ENCODE measurements around the gene HABP4. TPM values are rescaled to one million over a fixed set of nuclear protein-coding genes. Genes with fewer than 3 reads are reported as not detected.
"Not testable (repeated sequence)": the region's sequence is repeated elsewhere in the genome, so short reads cannot be mapped to it uniquely, and the experiment has no call there.

Gene HABP4
- polyA plus RNA-seq, 2 of the 4 experiments (the other 2 are of a cell fraction) = 12.4 to 12.8 TPM

DNA sequence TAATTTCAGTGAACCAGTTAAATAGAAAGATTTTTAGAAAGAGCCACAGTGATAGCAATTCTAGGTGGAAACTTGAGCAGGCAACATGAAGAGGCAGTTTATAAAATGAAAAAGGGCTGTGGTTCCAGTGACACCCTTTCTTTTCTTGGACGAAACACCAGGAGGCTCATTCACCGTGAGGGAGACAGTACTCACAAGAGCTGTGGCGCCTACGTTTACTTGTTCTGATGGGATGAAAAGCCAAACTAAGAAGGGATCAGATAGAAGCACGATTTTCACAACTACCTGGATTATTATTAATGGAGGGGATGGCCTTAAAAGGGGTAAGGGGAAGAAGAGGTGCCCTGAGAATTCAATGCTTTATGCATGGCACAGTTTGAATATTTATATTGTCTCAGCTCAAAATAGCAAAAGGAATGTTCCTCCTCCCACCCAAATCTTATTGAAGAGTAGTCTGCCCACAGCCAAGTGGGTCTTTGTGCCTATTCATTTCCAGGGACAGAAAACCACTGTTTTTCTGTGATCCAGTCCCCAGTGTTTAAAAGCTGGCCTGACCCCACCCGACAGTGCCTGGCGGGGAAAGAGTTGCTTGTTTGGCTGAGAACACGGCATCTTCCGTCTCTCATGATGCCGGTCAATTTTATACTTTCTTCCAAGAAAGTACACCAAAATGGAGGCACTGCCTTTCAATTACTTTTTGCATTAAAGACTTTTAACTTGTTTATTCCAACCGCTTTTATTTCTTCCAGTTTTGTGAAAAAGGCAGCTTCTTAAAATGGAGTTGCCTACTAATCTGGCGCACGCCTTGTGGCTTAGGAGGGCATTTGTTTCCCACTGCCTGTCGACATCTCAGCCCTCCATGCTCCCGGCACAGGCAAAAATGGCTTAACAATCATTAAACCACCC is 51.9 kb downstream of the HABP4 start:
- FAIRE-seq = no peak
- CTCF ChIA-PET = no interaction called here
- ATAC-seq = no peak
- TF ChIP-seq MAZ (IDR thresholded peaks at IDR 0.05; ENCODE audit: borderline replicate concordance, low read depth, low read length) (no peak), FOSL2 (IDR thresholded peaks at IDR 0.05) (no peak), FOSL2 (CRISPR knock-in tag; IDR thresholded peaks at IDR 0.05) (no peak), JUN (IDR thresholded peaks at IDR 0.05) (no peak), HOXA7 (CRISPR knock-in tag; IDR thresholded peaks at IDR 0.05) (no peak), ZNF302 (CRISPR knock-in tag; IDR thresholded peaks at IDR 0.05) (no peak), E2F6 (IDR thresholded peaks at IDR 0.05; ENCODE audit: borderline replicate concordance, low read depth) (no peak), CHD4 (IDR thresholded peaks at IDR 0.05; ENCODE audit: borderline replicate concordance) (no peak), TP53 (CRISPR knock-in tag; IDR thresholded peaks at IDR 0.05) (no peak), CEBPB (IDR thresholded peaks at IDR 0.05) (no peak), FOXS1 (CRISPR knock-in tag; IDR thresholded peaks at IDR 0.05) (no peak), SMC3 (IDR thresholded peaks at IDR 0.05) (no peak), EP300 (IDR thresholded peaks at IDR 0.05) (no peak), RNF2 (IDR thresholded peaks at IDR 0.05; ENCODE audit: borderline replicate concordance, low read depth) (no peak), TFCP2L1 (CRISPR knock-in tag; IDR thresholded peaks at IDR 0.05) (no peak)
- H3K4me1 ChIP-seq = no peaks in the 10 kb centered on the region
- no peaks in the 10 kb centered on the region for H3K9me3 ChIP-seq
- POLR2A ChIA-PET = no interaction called here
- DNase-seq (ENCODE audit: low read depth in 1 of 2, low spot score in 1 of 2) = no peak
- no peak overlapping the region for H3K4me2 ChIP-seq
- no peak overlapping the region for H3K27ac ChIP-seq
- 90% methylated on average over 15 of the region's 15 CpGs for WGBS (ENCODE audit: missing lambda C conversion rate)
- no peak overlapping the region for H3K4me3 ChIP-seq

GRCh38 chr9:96502539-96503373 is 52.8 kb downstream of the HABP4 start:
- ATAC-seq (no peak), FAIRE-seq (no peak), DNase-seq (ENCODE audit: low read depth in 1 of 2, low spot score in 1 of 2) (no peak)
- Histone ChIP-seq H3K4me1 (no peaks in the 10 kb centered on the region), H3K27ac (no peak overlapping the region), H3K9me3 (no peaks in the 10 kb centered on the region), H3K4me3 (no peak overlapping the region), H3K4me2 (no peak overlapping the region)
- POLR2A ChIA-PET = no interaction called here
- CTCF ChIA-PET = no interaction called here
- WGBS (ENCODE audit: missing lambda C conversion rate) = 93% methylated on average over 6 of the region's 6 CpGs
- TF ChIP-seq HOXB5 (CRISPR knock-in tag; IDR thresholded peaks at IDR 0.05) = no peak
- TF ChIP-seq NR3C1 (IDR thresholded peaks at IDR 0.05) = no peak
- no peak for TF ChIP-seq HOXA7 (CRISPR knock-in tag; IDR thresholded peaks at IDR 0.05)
- TF ChIP-seq RARB (CRISPR knock-in tag; IDR thresholded peaks at IDR 0.05) = no peak
- no peak for TF ChIP-seq HOXB13 (CRISPR knock-in tag; IDR thresholded peaks at IDR 0.05; ENCODE audit: low read depth)
- TF ChIP-seq NFE2L2 (conservative IDR thresholded peaks at IDR 0.05; ENCODE audit: low read length) = no peak

DNA sequence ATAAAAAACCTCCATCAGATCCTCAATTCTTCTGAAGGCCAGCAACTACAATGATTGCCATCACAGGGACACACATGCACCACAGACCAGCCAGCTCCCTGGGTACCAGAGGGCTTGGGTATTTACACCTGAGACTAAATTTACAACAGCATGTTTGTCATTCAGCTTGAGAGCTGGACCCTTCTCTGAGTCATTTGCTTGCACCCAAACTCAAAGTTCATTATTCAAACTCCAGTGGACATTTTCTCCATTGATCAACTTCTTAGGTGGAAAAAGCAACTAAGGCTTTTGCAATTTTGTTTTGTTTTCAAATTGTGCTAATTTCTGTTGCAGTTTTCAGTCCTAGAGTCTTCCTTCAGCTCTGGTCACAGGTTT is 53.4 kb downstream of the HABP4 start:
- H3K4me2 ChIP-seq; H3K4me3 ChIP-seq; POLR2A ChIA-PET; H3K27ac ChIP-seq; ATAC-seq; FAIRE-seq; CTCF ChIA-PET; H3K9me3 ChIP-seq; H3K4me1 ChIP-seq; DNase-seq (ENCODE audit: low read depth in 1 of 2, low spot score in 1 of 2): not testable (repeated sequence)

DNA sequence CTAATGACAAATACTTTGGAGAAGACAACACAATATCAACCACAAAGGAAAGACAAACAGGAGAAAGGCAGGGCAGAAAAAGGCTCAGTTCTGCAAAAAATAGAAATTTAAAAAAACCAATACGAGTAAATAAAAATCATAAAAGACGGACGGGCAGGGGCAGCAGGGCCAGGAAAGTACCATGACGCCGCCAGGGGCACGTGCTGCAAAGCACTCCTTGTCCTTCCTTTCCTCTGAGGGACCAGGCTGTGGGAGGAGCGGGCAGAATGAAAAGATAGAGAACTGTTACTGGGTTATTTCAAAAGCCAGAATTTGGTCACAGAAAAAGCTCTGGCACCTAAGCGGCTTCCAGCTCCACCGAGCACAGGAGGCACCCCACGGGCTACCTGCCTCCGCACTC is 53.9 kb downstream of the HABP4 start:
- Histone ChIP-seq H3K4me2 (no peak overlapping the region), H3K4me1 (no peaks in the 10 kb centered on the region), H3K27ac (no peak overlapping the region), H3K9me3 (no peaks in the 10 kb centered on the region), H3K4me3 (no peak overlapping the region)
- ATAC-seq (no peak), FAIRE-seq (no peak), DNase-seq (ENCODE audit: low read depth in 1 of 2, low spot score in 1 of 2) (no peak)
- ChIA-PET CTCF (interaction anchor here (0.6 to 1.2 kb wide), 3 partner anchors 11 to 1235 kb away, joined by 3 to 5 read pairs (median 3); no protein-coding TSS in a partner anchor), POLR2A (no interaction called here)
- WGBS (ENCODE audit: missing lambda C conversion rate) = 88% methylated on average over 11 of the region's 11 CpGs
- TF ChIP-seq, protein P1, sequence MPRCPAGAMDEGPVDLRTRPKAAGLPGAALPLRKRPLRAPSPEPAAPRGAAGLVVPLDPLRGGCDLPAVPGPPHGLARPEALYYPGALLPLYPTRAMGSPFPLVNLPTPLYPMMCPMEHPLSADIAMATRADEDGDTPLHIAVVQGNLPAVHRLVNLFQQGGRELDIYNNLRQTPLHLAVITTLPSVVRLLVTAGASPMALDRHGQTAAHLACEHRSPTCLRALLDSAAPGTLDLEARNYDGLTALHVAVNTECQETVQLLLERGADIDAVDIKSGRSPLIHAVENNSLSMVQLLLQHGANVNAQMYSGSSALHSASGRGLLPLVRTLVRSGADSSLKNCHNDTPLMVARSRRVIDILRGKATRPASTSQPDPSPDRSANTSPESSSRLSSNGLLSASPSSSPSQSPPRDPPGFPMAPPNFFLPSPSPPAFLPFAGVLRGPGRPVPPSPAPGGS (IDR thresholded peaks at IDR 0.05) = no peak
- no peak for TF ChIP-seq CBX2 (IDR thresholded peaks at IDR 0.05; ENCODE audit: borderline replicate concordance, low read depth)
- TF ChIP-seq CHD2 (IDR thresholded peaks at IDR 0.05; ENCODE audit: low read length, partially characterized antibody) = no peak
- no peak for TF ChIP-seq TP53 (CRISPR knock-in tag; IDR thresholded peaks at IDR 0.05)
- TF ChIP-seq RARB (CRISPR knock-in tag; IDR thresholded peaks at IDR 0.05) = no peak
- no peak for TF ChIP-seq BHLHE40 (IDR thresholded peaks at IDR 0.05; ENCODE audit: low read depth, low read length)
- TF ChIP-seq FOXS1 (CRISPR knock-in tag; IDR thresholded peaks at IDR 0.05) = no peak
- no peak for TF ChIP-seq MAX (IDR thresholded peaks at IDR 0.05)
- no peak for TF ChIP-seq ESRRA (IDR thresholded peaks at IDR 0.05; ENCODE audit: borderline replicate concordance, low read length)
- TF ChIP-seq JUNB (IDR thresholded peaks at IDR 0.05) = no peak
- TF ChIP-seq HES2 (IDR thresholded peaks at IDR 0.05) = no peak
- no peak for TF ChIP-seq FOSB (CRISPR knock-in tag; IDR thresholded peaks at IDR 0.05)
- TF ChIP-seq EHMT2 (IDR thresholded peaks at IDR 0.05; ENCODE audit: low read depth) = no peak

Measured in A549 (cell line).